ENCODE measurements around the gene PARD6A. TPM values are rescaled to one million over a fixed set of nuclear protein-coding genes. Genes with fewer than 3 reads are reported as not detected.

PARD6A gene
- total and polyA plus RNA-seq, 2 donors (not counting 3 experiments of a cell fraction or from before 2014, with no cell fraction given) = 1.3 to 2.9 TPM

DNA sequence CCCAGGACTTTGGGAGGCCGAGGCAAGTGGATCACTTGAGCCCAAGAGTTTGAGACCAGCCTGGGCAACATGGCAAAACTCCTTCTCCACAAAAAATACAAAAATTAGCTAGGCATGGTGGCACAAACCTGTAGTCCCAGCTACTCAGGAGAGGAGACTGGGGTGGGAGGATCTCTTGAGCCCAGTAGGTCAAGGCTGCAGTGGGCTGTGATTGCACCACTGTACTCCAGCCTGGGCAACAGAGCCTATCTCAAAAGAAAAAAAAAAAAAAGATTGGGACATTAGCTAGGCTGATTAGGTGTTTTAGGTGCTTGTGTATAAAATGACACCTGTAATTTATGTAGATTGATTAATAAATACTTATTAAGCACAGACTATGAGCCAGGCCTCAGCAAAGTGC lies 48.3 kb downstream of the PARD6A start:
- H3K36me3 ChIP-seq (ENCODE audit: control insufficient read depth in 2 of 2, extremely low read depth in 1 of 2, insufficient read depth in 2 of 2, low read length in 2 of 2) = no peaks in the 10 kb centered on the region
- H3K9ac ChIP-seq (replicated peaks; ENCODE audit: extremely low read depth, insufficient read depth, low read length) = no peak overlapping the region
- H3K4me2 ChIP-seq (ENCODE audit: insufficient read depth, low read length) = no peak overlapping the region
- no peak for FAIRE-seq
- ChIA-PET POLR2A (no interaction called here), CTCF (interaction anchor here (0.8 to 1.0 kb wide), 2 partner anchors 10 to 26 kb away, joined by 3 to 4 read pairs; partner anchors contain the start of gene GFOD2)
- H4K20me1 ChIP-seq (replicated peaks; ENCODE audit: control insufficient read depth, extremely low read depth, insufficient read depth, low read length) = peaks cover 7% of the 10 kb centered on the region
- DNase-seq (ENCODE audit: low read depth, low spot score) = no peak
- intact Hi-C loops (cut with micrococcal nuclease) (no loop called here), dilution Hi-C loops (cut with MboI; ENCODE audit: extremely low pct_ligation_motif_present, low sequenced_read_pairs) (no loop called here)
- H3K9me1 ChIP-seq (replicated peaks; ENCODE audit: control insufficient read depth, extremely low read depth, insufficient read depth, low read length) = no peaks in the 10 kb centered on the region
- H3K4me1 ChIP-seq (ENCODE audit: control insufficient read depth, extremely low read depth, insufficient read depth, low read length) = no peaks in the 10 kb centered on the region
- H3K27ac ChIP-seq (ENCODE audit: insufficient read depth, low read depth, low read length) = no peak overlapping the region
- no peak for TF ChIP-seq MYC (IDR thresholded peaks at IDR 0.05; ENCODE audit: low read depth, low read length)
- TF ChIP-seq FOS (IDR thresholded peaks at IDR 0.05; ENCODE audit: borderline replicate concordance, insufficient read depth, low read length) = no peak
- no peak for TF ChIP-seq GATA2 (IDR thresholded peaks at IDR 0.05; ENCODE audit: insufficient read depth, insufficient read length, low read depth, low read length)
- TF ChIP-seq, protein P1, sequence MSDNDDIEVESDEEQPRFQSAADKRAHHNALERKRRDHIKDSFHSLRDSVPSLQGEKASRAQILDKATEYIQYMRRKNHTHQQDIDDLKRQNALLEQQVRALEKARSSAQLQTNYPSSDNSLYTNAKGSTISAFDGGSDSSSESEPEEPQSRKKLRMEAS (IDR thresholded peaks at IDR 0.05; ENCODE audit: insufficient read depth, insufficient read length) = no peak
- TF ChIP-seq POLR2AphosphoS5 (IDR thresholded peaks at IDR 0.05; ENCODE audit: insufficient read depth, low read depth, low read length) = no peak
- no peak for TF ChIP-seq EZH2 (IDR thresholded peaks at IDR 0.05; ENCODE audit: borderline replicate concordance, low read depth, low read length, severe bottlenecking)
- TF ChIP-seq, protein P2, sequence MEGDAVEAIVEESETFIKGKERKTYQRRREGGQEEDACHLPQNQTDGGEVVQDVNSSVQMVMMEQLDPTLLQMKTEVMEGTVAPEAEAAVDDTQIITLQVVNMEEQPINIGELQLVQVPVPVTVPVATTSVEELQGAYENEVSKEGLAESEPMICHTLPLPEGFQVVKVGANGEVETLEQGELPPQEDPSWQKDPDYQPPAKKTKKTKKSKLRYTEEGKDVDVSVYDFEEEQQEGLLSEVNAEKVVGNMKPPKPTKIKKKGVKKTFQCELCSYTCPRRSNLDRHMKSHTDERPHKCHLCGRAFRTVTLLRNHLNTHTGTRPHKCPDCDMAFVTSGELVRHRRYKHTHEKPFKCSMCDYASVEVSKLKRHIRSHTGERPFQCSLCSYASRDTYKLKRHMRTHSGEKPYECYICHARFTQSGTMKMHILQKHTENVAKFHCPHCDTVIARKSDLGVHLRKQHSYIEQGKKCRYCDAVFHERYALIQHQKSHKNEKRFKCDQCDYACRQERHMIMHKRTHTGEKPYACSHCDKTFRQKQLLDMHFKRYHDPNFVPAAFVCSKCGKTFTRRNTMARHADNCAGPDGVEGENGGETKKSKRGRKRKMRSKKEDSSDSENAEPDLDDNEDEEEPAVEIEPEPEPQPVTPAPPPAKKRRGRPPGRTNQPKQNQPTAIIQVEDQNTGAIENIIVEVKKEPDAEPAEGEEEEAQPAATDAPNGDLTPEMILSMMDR (IDR thresholded peaks at IDR 0.05; ENCODE audit: extremely low read depth in 1 of 2, insufficient read depth in 1 of 2, low read depth in 1 of 2, low read length in 2 of 2) = no peak
- TF ChIP-seq JUN (IDR thresholded peaks at IDR 0.05; ENCODE audit: borderline replicate concordance, insufficient read depth, insufficient read length, low read depth) = no peak
- TF ChIP-seq POLR2A (IDR thresholded peaks at IDR 0.05; ENCODE audit: low read depth, low read length) = no peak
- no peak overlapping the region for H3K4me3 ChIP-seq (replicated peaks in 1 of 3; ENCODE audit: insufficient read depth in 1 of 3, low read depth in 1 of 3, low read length in 3 of 3)
- peaks cover 79% of the 10 kb centered on the region for H3K79me2 ChIP-seq (ENCODE audit: control insufficient read depth, insufficient read depth, low read length)
- H3K9me3 ChIP-seq (replicated peaks; ENCODE audit: control insufficient read depth, insufficient read depth, low read length) = no peaks in the 10 kb centered on the region
- no peak overlapping the region for H2AFZ ChIP-seq (ENCODE audit: low read depth, low read length)
- H3K27me3 ChIP-seq (ENCODE audit: control insufficient read depth in 2 of 2, insufficient read depth in 2 of 2, low read length in 2 of 2) = no peaks in the 10 kb centered on the region
- BruUV-seq (replicated peaks) = no TSS peak
